HG02571 (cell line): ENCODE data around the gene B3GNT2.

Experiments used
- ATAC-seq: cut with Tn5 transposase; IDR thresholded peaks from one replicate; pipeline ENCODE4 v1.9.1; 2021; ENCODE audit warnings: mild to moderate bottlenecking, moderate library complexity; ENCODE audit not compliant: unreplicated experiment

Gene B3GNT2

GRCh38 chr2:62202729-62203128 lies 6.8 kb downstream of the B3GNT2 start:
- ATAC-seq: no peak

- ATAC-seq: no peak
These were observed 7.5 kb downstream of the B3GNT2 start for GRCh38 chr2:62203459-62203858.

- ATAC-seq: no peak
These were observed 9.1 kb downstream of the B3GNT2 start for GRCh38 chr2:62204998-62205496.

- no peak for ATAC-seq
These were observed 9.6 kb downstream of the B3GNT2 start for GRCh38 chr2:62205554-62205953.

- ATAC-seq: no peak
These were observed 10.1 kb downstream of the B3GNT2 start for GRCh38 chr2:62206024-62206423.

GRCh38 chr2:62207491-62207890 lies 11.6 kb downstream of the B3GNT2 start:
- ATAC-seq: no peak

- ATAC-seq: no peak
These were observed 12.3 kb downstream of the B3GNT2 start for GRCh38 chr2:62208074-62208757.

- ATAC-seq: no peak
These were observed 12.8 kb downstream of the B3GNT2 start for GRCh38 chr2:62208758-62209114.

- ATAC-seq: no peak
These were observed 13.6 kb downstream of the B3GNT2 start for GRCh38 chr2:62209427-62209991.

GRCh38 chr2:62215306-62216064 lies 19.6 kb downstream of the B3GNT2 start:
- no peak for ATAC-seq

- no peak for ATAC-seq
These were observed 20.2 kb downstream of the B3GNT2 start for GRCh38 chr2:62216113-62216512.

- no peak for ATAC-seq
These were observed 20.7 kb downstream of the B3GNT2 start for GRCh38 chr2:62216616-62217015.

GRCh38 chr2:62217421-62217820 lies 21.5 kb downstream of the B3GNT2 start:
- no peak for ATAC-seq

- no peak for ATAC-seq
These were observed 22.1 kb downstream of the B3GNT2 start for GRCh38 chr2:62217970-62218369.

GRCh38 chr2:62219407-62220159 lies 23.7 kb downstream of the B3GNT2 start:
- ATAC-seq: no peak

- ATAC-seq: no peak
These were observed 25.2 kb downstream of the B3GNT2 start for GRCh38 chr2:62221141-62221540.

- no peak for ATAC-seq
These were observed 26.3 kb downstream of the B3GNT2 start for GRCh38 chr2:62222171-62222570.

- ATAC-seq: no peak
These were observed 26.8 kb downstream of the B3GNT2 start for GRCh38 chr2:62222674-62223073.

- no peak for ATAC-seq
These were observed 29.1 kb downstream of the B3GNT2 start for GRCh38 chr2:62224976-62225375.

- no peak for ATAC-seq
These were observed 31.6 kb downstream of the B3GNT2 start for GRCh38 chr2:62227386-62228075.
